PC-9 (cell line): ENCODE results near the gene CASR. TPM values are rescaled to one million over a fixed set of nuclear protein-coding genes. Genes with fewer than 3 reads are reported as not detected.

Experiments used
- BruUV-seq: library from RNA; stranded (reverse); fragments of 400-500 nt; replicated peaks from 2 replicates; lab custom pipeline; 2021; lab: Mats Ljungman, UMichigan
- CTCF ChIA-PET: fragments of 300-600 bp; sonication (Branson Sonifier 250); formaldehyde crosslinking; loops from one replicate; lab custom pipeline; 2022; ENCODE audit warnings: antibody characterized with exemption; lab: Charles Lee
- POLR2A ChIA-PET: fragments of 300-600 bp; sonication (Branson Sonifier 250); formaldehyde crosslinking; loops from one replicate; lab custom pipeline; 2022; ENCODE audit warnings: antibody characterized with exemption; ENCODE audit not compliant: unreplicated experiment; lab: Charles Lee
- DNase-seq, 2 experiments: peaks; one replicate each; pipeline versions ENCODE4 v3.0.0 to v3.0.0-alpha.2; 2015 to 2022; ENCODE audit warnings: mixed read lengths in 1 of 2
- H2AFZ ChIP-seq: fragments of 200-600 bp; sonication (generic); 2 replicates; pipeline ENCODE4 v1.8.1; 2017; ENCODE audit warnings: antibody characterized with exemption
- H3F3A ChIP-seq: fragments of 200-600 bp; sonication (generic); 2 replicates; pipeline ENCODE4 v1.8.1; 2017; ENCODE audit warnings: antibody characterized with exemption, mild to moderate bottlenecking, low read depth; ENCODE audit not compliant: insufficient read depth
- H3K27ac ChIP-seq: fragments of 200-600 bp; sonication (generic); 2 replicates; pipeline ENCODE4 v1.6.1; 2016; ENCODE audit warnings: mixed run types
- H3K27me3 ChIP-seq: fragments of 200-600 bp; sonication (generic); 2 replicates; pipeline ENCODE4 v1.6.1; 2016; ENCODE audit warnings: low read depth, mixed run types; ENCODE audit not compliant: insufficient read depth
- H3K36me3 ChIP-seq: fragments of 200-600 bp; sonication (generic); 2 replicates; pipeline ENCODE4 v1.6.1; 2016; ENCODE audit warnings: low read depth, mixed run types
- H3K4me1 ChIP-seq: fragments of 200-600 bp; sonication (generic); replicated peaks from 2 replicates; pipeline ENCODE4 v1.6.1; 2016; ENCODE audit warnings: mixed run types; ENCODE audit not compliant: insufficient read depth
- H3K4me2 ChIP-seq: fragments of 200-600 bp; sonication (generic); 2 replicates; pipeline ENCODE4 v1.6.1; 2017; ENCODE audit warnings: mixed run types
- H3K4me3 ChIP-seq: fragments of 200-600 bp; sonication (generic); 2 replicates; pipeline ENCODE4 v1.6.1; 2016; ENCODE audit warnings: mixed run types
- H3K79me2 ChIP-seq: fragments of 200-600 bp; sonication (generic); 2 replicates; pipeline ENCODE4 v1.6.1; 2017; ENCODE audit warnings: low read depth, mixed run types
- H3K9me2 ChIP-seq: fragments of 200-600 bp; sonication (generic); 2 replicates; pipeline ENCODE4 v1.8.1; 2017; ENCODE audit warnings: mild to moderate bottlenecking; ENCODE audit not compliant: insufficient read depth
- H3K9me3 ChIP-seq: fragments of 200-600 bp; sonication (generic); 2 replicates; pipeline ENCODE4 v1.8.1; 2016; ENCODE audit warnings: low read depth; ENCODE audit not compliant: insufficient read depth
- H4K20me1 ChIP-seq: fragments of 200-600 bp; sonication (generic); 2 replicates; pipeline ENCODE4 v1.8.1; 2017; ENCODE audit not compliant: insufficient read depth
- CTCF ChIP-seq: fragments of 200-600 bp; sonication (generic); conservative IDR thresholded peaks from 2 replicates; pipeline ENCODE4 v1.6.1; 2017; ENCODE audit warnings: mixed run types, antibody characterized with exemption, mild to moderate bottlenecking, moderate library complexity
- EZH2 ChIP-seq: fragments of 200-600 bp; sonication (generic); IDR thresholded peaks from 2 replicates; pipeline ENCODE4 v1.8.0; 2017; ENCODE audit warnings: antibody characterized with exemption, low read depth
- intact Hi-C: fragments of 100-400 bp; cut with micrococcal nuclease; formaldehyde crosslinking; loops from one replicate; pipeline ENCODE4 v1.10.0; 2022; ENCODE audit not compliant: unreplicated experiment
- total RNA-seq: library from RNA; stranded (reverse); gene quantifications from 2 replicates; pipeline ENCODE4 v1.2.3, GENCODE V29; 2021

The CASR gene
- total RNA-seq, 1 experiment from 2014 or later = not detected

- Histone ChIP-seq H3K27ac (no peak overlapping the region), H3K9me2 (no peaks in the 10 kb centered on the region), H3K4me1 (no peaks in the 10 kb centered on the region), H3F3A (no peaks in the 10 kb centered on the region), H3K4me3 (no peak overlapping the region), H3K36me3 (no peaks in the 10 kb centered on the region), H3K79me2 (no peaks in the 10 kb centered on the region), H3K4me2 (no peak overlapping the region), H3K9me3 (no peaks in the 10 kb centered on the region), H3K27me3 (peaks cover 26% of the 10 kb centered on the region; the same call in 1 of the 2 replicates), H4K20me1 (no peaks in the 10 kb centered on the region), H2AFZ (no peak overlapping the region)
- ChIA-PET CTCF (no interaction called here), POLR2A (no interaction called here)
- TF ChIP-seq CTCF (no peak), EZH2 (no peak)
- no peak for DNase-seq
- no TSS peak for BruUV-seq
- intact Hi-C loops = no loop called here
Observed at GRCh38 chr3:122246199-122246598, 62.7 kb downstream of the CASR start.

GRCh38 chr3:122247087-122247824 lies 63.8 kb downstream of the CASR start:
- H4K20me1 ChIP-seq = no peaks in the 10 kb centered on the region
- H2AFZ ChIP-seq = no peak overlapping the region
- H3K9me2 ChIP-seq = no peaks in the 10 kb centered on the region
- no TSS peak for BruUV-seq
- POLR2A ChIA-PET = no interaction called here
- no peaks in the 10 kb centered on the region for H3F3A ChIP-seq
- H3K36me3 ChIP-seq = no peaks in the 10 kb centered on the region
- no peaks in the 10 kb centered on the region for H3K4me1 ChIP-seq
- no peaks in the 10 kb centered on the region for H3K79me2 ChIP-seq
- H3K4me3 ChIP-seq = no peak overlapping the region
- H3K27me3 ChIP-seq = peaks cover 26% of the 10 kb centered on the region; the same call in 1 of the 2 replicates
- CTCF ChIA-PET = no interaction called here
- intact Hi-C loops = no loop called here
- DNase-seq = no peak
- no peak overlapping the region for H3K27ac ChIP-seq
- no peak overlapping the region for H3K4me2 ChIP-seq
- TF ChIP-seq CTCF (no peak), EZH2 (no peak)
- H3K9me3 ChIP-seq = no peaks in the 10 kb centered on the region

GRCh38 chr3:122247825-122248185 lies 64.3 kb downstream of the CASR start:
- intact Hi-C loops = no loop called here
- BruUV-seq = no TSS peak

More at GRCh38 chr3:122247825-122248185, 64.3 kb downstream of the CASR start:
- no peaks in the 10 kb centered on the region for H3K4me1 ChIP-seq
- no peaks in the 10 kb centered on the region for H3K36me3 ChIP-seq
- DNase-seq = no peak
- no peaks in the 10 kb centered on the region for H3F3A ChIP-seq
- ChIA-PET CTCF (no interaction called here), POLR2A (no interaction called here)
- TF ChIP-seq CTCF (no peak), EZH2 (no peak)
- H3K27me3 ChIP-seq = peaks cover 21% of the 10 kb centered on the region; the same call in 1 of the 2 replicates
- H3K27ac ChIP-seq = no peak overlapping the region
- no peak overlapping the region for H2AFZ ChIP-seq
- no peaks in the 10 kb centered on the region for H3K79me2 ChIP-seq
- no peak overlapping the region for H3K4me3 ChIP-seq
- H3K9me2 ChIP-seq = no peaks in the 10 kb centered on the region
- H3K9me3 ChIP-seq = no peaks in the 10 kb centered on the region
- no peak overlapping the region for H3K4me2 ChIP-seq
- no peaks in the 10 kb centered on the region for H4K20me1 ChIP-seq
